NCI-H146 treated with DMSO at 0.1 percent for 48 hours (cell line): Measurements from ENCODE around the gene F10.
"Not testable (repeated sequence)": the region's sequence is repeated elsewhere in the genome, so short reads cannot be mapped to it uniquely, and the experiment has no call there.

ENCODE experiments used
- DNase-seq: peaks from one replicate; lab custom pipeline; 2025; ENCODE audit not compliant: unreplicated experiment; lab: John Stamatoyannopoulos, UW

The F10 gene

DNA sequence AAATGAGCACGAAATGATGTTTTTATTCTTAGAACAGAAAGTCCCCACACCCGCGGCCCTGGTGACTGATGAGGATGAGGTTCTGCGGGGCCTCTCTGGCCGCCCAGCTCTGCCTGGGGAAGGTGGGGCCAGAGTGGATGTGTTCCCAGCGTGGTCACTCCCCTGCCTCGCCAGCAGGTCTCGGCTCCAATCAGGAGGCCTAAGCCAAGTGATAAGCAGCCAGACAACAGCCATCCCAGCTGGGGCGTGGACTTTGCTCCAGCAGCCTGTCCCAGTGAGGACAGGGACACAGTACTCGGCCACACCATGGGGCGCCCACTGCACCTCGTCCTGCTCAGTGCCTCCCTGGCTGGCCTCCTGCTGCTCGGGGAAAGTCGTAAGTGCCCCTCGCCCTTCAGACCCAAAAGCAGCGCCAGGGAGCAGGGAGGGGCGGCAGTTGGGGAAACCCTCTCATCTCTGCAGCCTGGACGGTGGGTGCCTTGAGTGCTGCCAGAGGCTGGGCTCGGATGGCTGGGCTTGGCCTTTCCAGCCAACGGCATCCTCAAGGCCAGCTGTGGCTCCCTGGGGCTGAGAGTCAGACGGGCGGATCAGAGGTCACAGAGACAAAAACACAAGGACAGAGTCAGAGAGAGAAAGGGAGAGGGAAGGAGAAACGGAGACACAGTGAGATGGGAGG is at the start of gene F10:
Gene F10 (plus strand): TSS at position 250 of the 676 bp plus-strand sequence. CDS start 57 bp downstream, at position 307.
- no peak for DNase-seq

DNA sequence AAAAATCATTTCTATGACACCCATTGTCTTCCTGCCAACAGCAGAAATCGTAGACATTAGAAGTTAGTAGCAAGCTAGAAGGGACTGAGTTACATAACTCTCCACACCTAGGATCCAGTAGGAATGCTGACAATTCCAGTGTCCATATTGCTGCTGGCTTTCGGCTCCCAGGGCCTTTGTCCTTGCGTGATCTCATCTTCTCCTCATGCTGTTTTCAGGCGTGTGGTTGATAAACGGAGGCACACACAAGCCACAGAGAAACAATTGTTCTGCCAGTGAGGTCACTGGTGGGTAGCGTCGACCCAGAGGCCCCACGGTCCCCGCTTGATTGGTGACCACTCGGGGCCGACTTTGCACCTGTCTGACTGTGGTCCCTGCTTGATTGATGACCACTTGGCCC is 48.7 kb upstream of the F10 start:
- no peak for DNase-seq

DNA sequence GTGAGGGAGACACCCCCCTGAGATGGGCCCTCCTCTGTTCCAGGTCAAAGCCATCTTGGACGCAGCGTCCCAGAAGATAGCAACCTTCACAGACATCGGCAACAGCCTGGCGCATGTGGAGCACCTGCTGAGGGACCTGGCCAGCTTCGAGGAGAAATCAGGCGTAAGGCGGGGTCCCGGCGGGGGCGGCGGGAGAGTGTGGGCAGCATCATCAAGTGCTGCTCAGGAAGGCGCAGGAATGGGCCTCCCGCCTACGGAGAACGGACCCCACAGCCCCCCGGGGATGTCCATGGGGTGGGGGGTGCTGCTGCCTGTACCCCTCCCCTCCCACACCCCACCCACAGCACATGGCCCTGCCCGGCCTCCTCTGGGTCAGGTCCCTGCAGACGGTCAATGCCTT is 48.2 kb upstream of the F10 start:
- DNase-seq, result no peak

DNA sequence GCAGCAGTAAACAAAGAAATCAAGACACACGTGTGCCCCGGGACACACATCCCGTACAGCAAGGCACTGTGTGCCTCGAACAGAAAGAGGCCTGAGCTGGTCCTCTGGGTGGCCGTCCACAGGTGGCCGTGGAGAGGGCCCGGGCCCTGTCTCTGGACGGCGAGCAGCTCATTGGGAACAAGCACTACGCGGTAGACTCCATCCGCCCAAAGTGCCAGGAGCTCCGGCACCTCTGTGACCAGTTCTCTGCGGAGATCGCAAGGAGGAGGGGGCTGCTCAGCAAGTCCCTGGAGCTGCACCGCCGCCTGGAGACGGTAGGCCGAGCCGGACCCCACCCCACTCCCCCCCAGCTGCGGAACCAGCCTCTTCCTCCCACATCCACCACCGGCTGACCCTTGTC is 47.7 kb upstream of the F10 start:
- no peak for DNase-seq

DNA sequence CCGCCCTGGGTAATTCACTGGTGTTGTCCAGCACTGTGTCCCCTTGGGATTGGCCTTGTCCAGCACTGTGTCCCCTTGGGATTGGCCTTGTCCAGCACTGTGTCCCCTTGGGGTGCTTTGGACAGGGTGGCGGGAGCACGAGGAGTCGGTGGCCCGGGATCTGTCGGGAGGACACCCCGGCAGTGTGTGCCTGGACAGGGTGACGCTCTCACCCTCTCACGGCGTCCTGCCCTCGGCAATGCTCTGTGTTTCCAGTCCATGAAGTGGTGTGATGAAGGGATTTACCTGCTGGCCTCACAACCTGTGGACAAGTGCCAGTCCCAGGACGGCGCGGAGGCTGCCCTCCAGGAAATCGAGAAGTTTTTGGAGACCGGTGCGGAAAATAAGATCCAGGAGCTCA is 46.9 kb upstream of the F10 start:
- DNase-seq, result no peak

DNA sequence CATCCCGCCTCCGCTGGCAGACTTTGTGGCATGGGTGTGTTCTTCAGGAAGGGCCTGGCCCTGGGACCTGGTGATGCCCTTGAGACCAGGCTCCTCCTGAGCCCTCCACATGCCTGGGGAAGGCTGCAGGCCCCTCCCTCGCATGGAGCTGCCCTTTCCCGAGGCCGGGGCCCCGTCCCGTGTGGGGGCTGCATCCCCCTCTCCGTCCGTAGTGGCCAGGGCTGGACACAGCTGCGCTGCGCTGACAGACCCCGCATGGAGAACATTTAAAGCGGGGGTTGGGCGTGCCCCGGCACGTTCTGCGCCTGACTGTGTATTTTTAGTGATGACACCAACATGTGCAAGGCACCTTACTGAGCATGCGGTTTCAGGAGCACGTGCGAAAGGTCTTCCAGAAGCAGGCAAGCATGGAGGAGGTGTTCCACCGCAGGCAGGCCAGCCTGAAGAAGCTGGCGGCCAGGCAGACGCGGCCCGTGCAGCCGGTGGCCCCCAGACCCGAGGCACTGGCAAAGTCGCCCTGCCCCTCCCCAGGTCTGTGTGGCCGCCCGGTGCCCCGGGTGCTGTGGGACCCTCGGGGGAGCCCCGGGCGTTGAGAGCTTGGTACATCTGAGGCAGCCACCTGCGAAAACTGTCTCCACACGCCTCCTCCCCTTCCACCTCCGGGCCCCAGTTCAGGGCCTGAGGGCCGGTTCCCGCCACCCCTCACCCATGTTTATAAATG is 45.8 kb upstream of the F10 start:
- DNase-seq, result no peak

DNA sequence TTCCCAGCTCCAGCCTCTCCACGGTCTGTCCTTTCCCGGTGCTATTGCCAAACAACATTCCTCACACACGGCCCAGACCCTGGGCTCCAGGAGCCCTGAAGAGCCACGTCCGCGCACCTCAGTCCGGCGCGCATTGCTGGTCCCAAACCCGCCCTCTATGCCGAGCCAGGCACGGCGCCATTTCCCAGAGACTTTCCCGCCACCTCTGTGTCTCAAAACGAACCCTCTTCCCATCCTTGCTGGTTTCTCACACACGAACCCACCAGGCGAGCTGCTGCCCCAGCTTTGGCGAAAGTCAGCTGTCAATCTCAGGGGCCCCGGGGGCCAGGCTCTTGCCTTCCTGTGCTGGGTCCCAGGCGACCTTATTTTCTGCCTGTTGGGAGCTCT is 45.0 kb upstream of the F10 start:
- no peak for DNase-seq

DNA sequence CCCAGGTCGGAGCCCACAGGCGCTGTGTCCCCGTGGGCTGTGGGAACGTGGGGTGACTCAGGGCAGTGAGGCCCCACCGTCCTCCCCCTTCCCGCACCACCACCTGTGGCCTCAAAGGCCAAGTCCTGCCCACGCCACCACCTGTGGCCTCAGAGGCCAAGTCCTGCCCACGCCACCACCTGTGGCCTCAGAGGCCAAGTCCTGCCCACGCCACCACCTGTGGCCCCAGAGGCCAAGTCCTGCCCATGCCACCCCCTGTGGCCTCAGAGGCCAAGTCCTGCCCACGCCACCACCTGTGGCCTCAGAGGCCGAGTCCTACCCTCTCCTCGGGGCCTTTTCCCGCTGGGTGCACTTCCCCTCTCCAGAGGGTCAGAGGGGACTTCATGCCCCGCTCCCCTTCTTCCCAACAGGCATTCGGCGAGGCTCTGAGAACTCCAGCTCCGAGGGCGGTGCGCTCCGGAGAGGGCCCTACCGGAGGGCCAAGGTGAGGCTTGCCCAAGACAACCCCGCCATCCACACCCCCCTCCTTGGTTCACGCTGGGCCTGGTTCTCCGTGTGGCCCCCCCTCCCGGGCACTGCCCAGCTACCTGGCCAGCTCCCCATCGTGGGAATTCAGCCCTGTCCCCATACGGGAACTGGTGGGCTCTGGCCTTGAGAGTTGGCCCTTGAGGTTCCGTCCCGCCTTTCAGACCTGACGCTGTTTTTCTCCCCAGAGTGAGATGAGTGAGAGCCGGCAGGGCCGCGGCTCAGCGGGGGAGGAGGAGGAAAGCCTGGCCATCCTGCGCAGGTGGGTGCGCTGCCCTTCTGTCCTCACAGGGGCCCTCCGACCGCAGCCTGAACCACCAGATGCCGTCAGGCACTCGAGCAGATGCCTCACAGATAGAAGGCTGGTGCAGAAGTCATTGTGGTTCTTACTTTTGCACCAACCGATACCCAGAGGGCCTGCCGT is 44.4 kb upstream of the F10 start:
- no peak for DNase-seq

DNA sequence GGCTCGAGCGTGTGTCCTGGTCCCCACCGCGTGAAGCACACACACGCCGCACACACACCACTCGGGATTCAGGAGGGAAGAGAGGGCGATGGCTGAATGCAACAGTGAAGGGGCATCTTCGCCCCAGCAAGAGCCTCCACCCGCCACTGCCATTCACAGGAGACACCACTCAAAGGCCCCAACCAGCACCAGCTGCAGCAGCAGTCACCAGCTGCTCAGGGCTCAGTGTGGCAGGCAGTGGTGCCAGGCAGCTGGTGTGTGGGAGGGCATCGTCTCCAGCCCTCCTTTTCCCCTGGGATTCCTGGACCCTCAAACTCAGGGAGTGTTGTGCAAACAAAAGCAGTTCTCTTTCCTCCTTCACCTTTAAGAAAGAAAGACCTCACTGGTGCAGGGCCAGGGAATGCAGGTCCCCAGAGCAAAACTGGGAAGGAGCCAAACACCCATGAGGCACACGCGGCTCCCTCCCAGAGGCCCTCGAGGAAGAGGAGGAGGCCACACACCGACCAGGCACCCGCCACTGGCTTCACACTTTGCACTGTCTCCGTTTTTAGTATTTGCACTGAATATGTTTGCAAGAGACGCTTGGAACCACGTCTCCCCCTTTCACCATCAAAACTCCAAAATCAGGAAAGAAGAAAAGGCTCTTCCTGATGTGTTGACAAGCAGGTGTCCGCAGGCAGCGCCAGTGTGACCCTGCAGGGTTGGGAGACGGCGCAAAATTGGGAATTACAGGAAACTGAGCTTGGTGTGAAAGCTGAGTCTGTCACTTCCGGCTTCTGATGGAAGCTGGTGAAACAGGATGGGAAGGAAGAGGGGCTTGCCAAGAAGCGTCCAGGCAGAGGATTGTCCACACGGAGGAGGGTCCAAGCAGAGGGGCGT is 43.5 kb upstream of the F10 start:
- DNase-seq, result no peak

DNA sequence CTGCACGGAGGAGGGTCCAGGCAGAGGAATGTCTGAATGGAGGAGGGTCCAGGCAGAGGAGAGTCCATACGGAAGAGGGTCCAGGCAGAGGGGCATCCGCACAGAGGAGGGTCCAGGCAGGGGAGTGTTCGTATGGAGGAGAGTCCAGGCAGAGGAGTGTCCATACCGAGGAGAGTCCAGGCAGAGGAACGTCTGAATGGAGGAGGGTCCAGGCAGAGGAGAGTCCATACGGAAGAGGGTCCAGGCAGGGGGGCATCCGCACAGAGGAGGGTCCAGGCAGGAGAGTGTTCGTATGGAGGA is 42.9 kb upstream of the F10 start:
- not testable (repeated sequence) for DNase-seq

DNA sequence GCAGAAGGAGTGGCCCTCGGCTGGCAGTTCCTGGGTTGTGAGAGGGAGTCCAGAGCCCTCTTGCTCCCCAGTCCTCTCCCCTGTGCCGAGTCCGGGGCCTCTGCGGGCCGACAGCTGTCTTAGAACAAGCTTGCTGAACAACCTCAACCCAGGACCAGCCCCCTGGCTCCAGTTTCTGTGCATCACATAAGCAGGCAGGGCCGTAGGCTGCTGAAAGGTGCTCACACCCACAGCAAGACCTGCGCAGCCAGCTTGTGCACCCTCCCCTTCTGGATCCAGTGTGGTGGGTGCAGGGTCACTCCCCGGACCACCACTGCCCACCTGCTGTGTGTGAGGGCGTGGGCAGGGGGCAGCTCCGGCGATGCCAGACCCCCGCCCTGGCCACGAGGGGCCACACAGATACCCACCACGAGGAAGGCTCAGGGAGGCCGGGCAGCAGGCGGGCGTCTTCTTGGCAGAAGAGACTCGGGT is 42.2 kb upstream of the F10 start:
- DNase-seq, result no peak

DNA sequence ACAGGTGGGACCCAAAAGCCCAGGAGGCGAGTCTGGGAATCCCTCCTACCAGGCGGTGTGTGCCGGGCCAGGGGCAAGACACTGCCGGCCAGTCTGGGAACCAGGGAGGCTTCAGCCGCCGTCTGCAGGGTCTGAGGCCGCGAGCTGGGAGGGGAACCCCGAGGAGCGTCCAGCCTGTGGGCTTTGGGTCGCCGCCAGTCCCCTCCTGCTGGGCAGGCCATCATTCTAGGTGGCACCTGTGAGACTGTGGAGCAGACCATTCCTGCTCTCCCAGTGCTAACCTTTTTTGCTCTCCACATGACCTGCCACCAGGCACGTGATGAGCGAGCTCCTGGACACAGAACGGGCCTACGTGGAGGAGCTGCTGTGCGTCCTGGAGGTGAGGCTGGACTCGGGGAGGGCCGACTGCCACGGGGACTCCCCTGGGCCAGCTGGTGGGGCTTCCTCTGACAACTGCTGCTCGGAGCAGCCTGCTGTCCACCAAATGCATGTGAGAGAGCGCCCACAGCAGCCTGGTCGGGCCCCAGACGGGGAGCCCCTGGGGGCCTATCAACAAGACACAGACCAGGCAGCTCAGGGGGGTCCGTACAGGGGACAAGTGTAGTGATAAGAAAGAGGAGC is 41.6 kb upstream of the F10 start:
- DNase-seq, result no peak

DNA sequence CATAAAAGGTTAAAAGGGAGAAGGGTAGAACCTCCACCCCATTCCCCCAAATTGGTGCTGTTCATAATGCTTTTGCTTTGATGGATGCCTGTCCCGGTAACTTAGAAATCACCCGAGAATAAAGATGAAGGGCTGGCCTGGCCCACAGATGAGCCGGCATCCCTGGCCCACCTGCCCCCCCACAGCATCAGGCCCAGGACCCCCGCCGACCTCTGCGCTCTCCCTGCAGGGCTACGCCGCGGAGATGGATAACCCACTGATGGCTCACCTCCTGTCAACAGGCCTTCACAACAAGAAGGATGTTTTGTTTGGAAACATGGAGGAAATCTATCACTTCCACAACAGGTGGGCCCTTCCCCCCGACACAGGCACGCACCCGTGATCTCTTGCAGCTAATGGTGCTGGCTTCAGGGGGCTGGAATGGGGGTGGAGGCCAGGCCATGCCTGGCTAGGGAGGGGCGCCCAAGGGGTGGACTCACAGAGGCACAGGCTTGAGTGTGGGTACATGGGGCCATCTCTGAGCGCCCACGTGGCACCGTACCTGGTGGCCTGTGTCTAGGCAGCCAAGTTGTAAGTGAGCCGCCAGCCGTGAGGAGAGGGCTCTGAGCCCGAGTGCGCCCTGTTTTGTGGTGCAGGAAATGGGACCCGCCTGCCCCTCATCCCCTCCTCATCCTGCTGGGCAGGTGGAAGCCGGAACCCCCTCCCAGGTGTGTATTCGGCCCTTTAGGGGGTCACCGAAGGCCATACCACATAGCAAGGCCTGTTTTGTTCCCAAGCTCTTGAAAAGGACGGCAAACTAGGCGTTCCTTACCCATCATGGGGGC is 40.2 kb upstream of the F10 start:
- no peak for DNase-seq

DNA sequence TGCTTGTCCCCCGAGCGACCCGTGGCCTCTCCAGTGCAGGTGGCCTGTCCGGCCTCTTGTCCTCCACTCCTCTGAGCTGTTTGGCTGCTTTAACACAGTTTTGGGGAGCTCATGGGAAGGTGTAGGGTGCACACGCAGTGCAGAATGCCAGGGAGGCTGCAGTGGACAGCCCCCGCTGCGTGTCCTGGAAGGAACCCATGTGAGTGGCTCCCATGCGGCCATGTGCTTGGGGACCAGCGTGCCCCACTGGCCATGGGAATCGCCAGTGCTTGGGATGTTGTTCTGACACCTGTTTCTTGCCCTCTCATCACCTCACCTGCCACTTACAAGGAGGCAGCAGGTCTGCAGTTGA is 39.6 kb upstream of the F10 start:
- no peak for DNase-seq

DNA sequence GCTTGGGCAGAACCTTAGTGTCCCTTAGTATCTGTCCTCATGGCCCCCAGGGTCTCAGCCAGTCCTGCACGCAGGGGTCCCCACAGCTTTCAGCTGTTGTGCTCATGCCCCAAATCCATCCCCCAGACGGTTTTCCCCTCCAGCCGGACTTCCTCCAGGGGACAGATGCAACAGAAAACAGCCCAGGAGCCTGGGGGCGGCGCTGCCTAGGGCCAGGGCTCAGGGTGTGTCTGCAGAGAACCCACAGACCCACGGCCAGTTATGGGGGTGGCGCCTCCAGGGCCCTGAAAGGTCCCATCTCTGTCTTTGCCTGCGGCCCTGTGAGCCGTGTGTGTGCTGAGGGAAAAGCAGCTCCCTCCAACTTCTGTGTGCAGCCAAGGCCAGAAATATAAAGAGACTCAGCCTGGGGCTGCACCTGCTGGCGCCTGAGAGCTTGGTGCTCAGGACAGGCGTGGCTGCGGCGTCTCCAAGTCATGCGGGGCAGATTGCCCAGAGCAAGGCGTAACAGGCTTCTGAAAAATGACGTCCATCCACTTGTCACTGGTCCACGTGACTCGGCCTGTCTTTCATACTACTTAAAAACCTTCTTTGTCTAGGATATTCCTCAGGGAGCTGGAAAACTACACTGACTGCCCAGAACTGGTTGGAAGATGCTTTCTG is 39.1 kb upstream of the F10 start:
- DNase-seq, result no peak

DNA sequence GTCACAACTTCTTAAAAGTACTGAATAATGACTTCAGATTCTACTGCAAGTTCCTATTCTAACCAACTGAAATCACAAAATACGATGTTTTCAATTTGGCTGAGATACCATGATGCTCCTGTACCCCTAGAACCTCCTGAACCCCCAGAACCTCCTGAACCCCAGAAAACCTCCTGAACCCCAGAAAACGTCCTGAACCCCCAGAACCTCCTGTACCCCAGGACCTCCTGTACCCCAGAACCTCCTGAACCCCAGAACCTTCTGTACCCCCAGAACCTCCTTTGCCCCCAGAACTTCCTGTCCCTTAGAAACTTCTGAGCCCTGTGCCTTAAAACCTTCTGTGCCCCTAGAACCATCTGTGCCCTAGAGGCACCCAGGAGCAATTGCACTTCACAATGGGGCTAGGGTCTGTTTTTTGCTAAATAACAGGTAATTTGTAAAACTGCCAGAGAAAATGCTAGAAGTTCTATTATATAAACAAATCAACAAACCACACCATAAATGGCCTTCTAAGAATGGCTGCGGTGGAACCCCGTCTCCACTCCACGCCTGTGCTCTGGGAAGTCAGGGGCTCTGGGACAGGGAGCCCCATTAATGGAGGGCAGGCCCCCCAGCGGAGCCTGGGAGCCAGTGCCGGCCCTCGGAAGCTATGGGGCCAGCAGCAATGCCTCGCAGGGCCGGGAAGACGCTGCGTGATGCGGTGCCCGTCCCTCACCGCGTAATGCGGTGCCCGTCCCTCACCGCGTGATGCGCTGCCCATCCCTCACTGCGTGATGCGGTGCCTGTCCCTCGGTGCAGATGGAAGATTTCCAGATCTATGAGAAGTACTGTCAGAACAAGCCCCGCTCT is 38.3 kb upstream of the F10 start:
- DNase-seq, result no peak

DNA sequence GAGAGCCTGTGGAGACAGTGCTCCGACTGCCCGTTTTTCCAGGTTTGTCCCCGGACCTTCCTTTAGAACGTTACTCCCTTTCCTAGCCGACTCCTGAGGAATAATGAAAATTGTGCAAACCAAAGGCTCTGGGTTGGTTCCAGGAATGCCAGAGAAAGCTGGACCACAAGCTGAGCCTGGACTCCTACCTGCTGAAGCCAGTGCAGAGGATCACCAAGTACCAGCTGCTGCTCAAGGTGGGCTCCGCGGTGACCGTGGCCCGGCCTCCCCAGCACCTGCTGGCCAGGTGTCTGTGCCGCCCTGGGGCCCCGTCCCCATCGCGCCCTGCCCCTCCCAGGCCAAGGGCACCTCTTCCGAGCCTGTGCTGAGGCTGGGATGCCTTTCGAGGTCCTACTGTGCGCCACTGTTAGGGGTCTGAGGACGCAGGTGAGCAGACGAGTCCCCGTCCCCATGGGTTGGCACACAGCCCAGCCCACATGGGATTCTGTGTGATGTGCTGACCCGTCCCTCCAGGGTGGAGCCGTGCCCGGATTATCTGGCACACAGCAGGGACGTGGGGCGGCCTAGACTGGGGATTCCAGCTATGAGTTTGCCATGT is 37.6 kb upstream of the F10 start:
- DNase-seq, result no peak
